Stimulated activated CD4-positive, alpha-beta T cell treated with anti-CD3 and anti-CD28 coated beads, Interleukin-15, amount 100 ng/mL, for 48 hours (primary cell): Measurements from ENCODE around the gene SELENOT.
"Not testable (repeated sequence)": the region's sequence is repeated elsewhere in the genome, so short reads cannot be mapped to it uniquely, and the experiment has no call there.

ENCODE experiments used
- DNase-seq, 2 donors: peaks; one replicate each; pipeline ENCODE4 v3.0.0-alpha.2; 2020; ENCODE audit warnings: low read depth in 2 of 2

SELENOT gene

GRCh38 chr3:150603153-150603979 lies at the start of gene SELENOT:
SELENOT (plus strand) TSS chr3:150603321; CDS start chr3:150603363, 42 bp downstream.
- DNase-seq = peak; percentile 85 to 90

GRCh38 chr3:150555859-150556436 lies 47.2 kb upstream of the SELENOT start:
- DNase-seq = no peak

- DNase-seq = no peak
Measured at GRCh38 chr3:150556792-150557191, 46.3 kb upstream of the SELENOT start.

GRCh38 chr3:150557725-150558124 lies 45.4 kb upstream of the SELENOT start:
- no peak for DNase-seq

GRCh38 chr3:150564243-150564642 lies 38.9 kb upstream of the SELENOT start:
- DNase-seq = no peak

- DNase-seq = no peak
Measured at GRCh38 chr3:150567328-150567727, 35.8 kb upstream of the SELENOT start.

- DNase-seq = no peak
Measured at GRCh38 chr3:150577855-150578254, 25.3 kb upstream of the SELENOT start.

GRCh38 chr3:150581174-150581573 lies 21.9 kb upstream of the SELENOT start:
- DNase-seq = no peak

- no peak for DNase-seq
Measured at GRCh38 chr3:150582620-150583019, 20.5 kb upstream of the SELENOT start.

- DNase-seq = no peak
Measured at GRCh38 chr3:150583028-150583427, 20.1 kb upstream of the SELENOT start.

GRCh38 chr3:150588027-150588830 lies 14.9 kb upstream of the SELENOT start:
- DNase-seq = no peak

GRCh38 chr3:150589759-150590158 lies 13.4 kb upstream of the SELENOT start:
- DNase-seq = no peak

GRCh38 chr3:150594150-150594549 lies 9.0 kb upstream of the SELENOT start:
- DNase-seq = no peak

- DNase-seq = no peak
Measured at GRCh38 chr3:150597646-150598045, 5.5 kb upstream of the SELENOT start.

GRCh38 chr3:150599611-150600297 lies 3.4 kb upstream of the SELENOT start:
- DNase-seq = no peak

GRCh38 chr3:150600647-150601530 lies 2.2 kb upstream of the SELENOT start:
- DNase-seq = not testable (repeated sequence)

- no peak for DNase-seq
Measured at GRCh38 chr3:150602426-150603152, 532 bp upstream of the SELENOT start.

GRCh38 chr3:150603980-150604319 lies 829 bp downstream of the SELENOT start:
- no peak for DNase-seq

GRCh38 chr3:150605998-150606641 lies 3.0 kb downstream of the SELENOT start:
- DNase-seq = no peak
